A549 (cell line): ENCODE measurements around the gene UMODL1. TPM values are rescaled to one million over a fixed set of nuclear protein-coding genes. Genes with fewer than 3 reads are reported as not detected.

Experiments used
- ATAC-seq, 2 experiments: fragments of 200-7000 bp in 1 of 2; fragments of >200 bp in 1 of 2; cut with Nextera tagmentation in 1 of 2; cut with Tn5 transposase in 1 of 2; 3 replicates each; pipeline versions ENCODE4 v1.8.0 to v1.9.1; 2018 to 2020; ENCODE audit warnings: mild to moderate bottlenecking in 1 of 2, moderate library complexity in 1 of 2
- CTCF ChIA-PET: fragments of 300-600 bp; sonication (Branson Sonifier 250); formaldehyde crosslinking; extraction: SDS; loops from one replicate; lab custom pipeline; 2021; ENCODE audit warnings: antibody characterized with exemption, inconsistent platforms; lab: Yijun Ruan, JAX
- POLR2A ChIA-PET: fragments of 350-600 bp; formaldehyde crosslinking; extraction: SDS; loops from one replicate; lab custom pipeline; 2021; ENCODE audit warnings: antibody characterized with exemption, inconsistent platforms; lab: Yijun Ruan, JAX
- DNase-seq, 2 experiments: peaks; one replicate each; pipeline versions ENCODE4 v3.0.0 to v3.0.0-alpha.2; 2011 to 2016; ENCODE audit warnings: low read depth in 1 of 2, low spot score in 1 of 2
- FAIRE-seq: peaks from 2 replicates; lab custom pipeline; 2011; peaks lifted over from hg19 to GRCh38; lab: Jason Lieb, UNC
- H3K27ac ChIP-seq, 2 experiments: fragments of >200 bp; sonication (Bioruptor Twin); formaldehyde crosslinking; 3 replicates each; pipeline ENCODE4 v1.5.1; 2016 to 2017
- H3K4me1 ChIP-seq: fragments of >200 bp; sonication (Bioruptor Twin); formaldehyde crosslinking; 3 replicates; pipeline ENCODE4 v1.6.1; 2016
- H3K4me2 ChIP-seq: fragments of >200 bp; sonication (Bioruptor Twin); formaldehyde crosslinking; 3 replicates; pipeline ENCODE4 v1.6.1; 2016
- H3K4me3 ChIP-seq: fragments of >200 bp; sonication (Bioruptor Twin); formaldehyde crosslinking; 3 replicates; pipeline ENCODE4 v1.5.1; 2016
- H3K9me3 ChIP-seq: fragments of >200 bp; sonication (Bioruptor Twin); formaldehyde crosslinking; 3 replicates; pipeline ENCODE4 v1.6.1; 2016
- BHLHE40 ChIP-seq: IDR thresholded peaks from 2 replicates; pipeline ENCODE4 v1.6.1; 2012; ENCODE audit warnings: low read depth, low read length, inconsistent platforms
- CBX2 ChIP-seq: fragments of 200-600 bp; sonication (generic); IDR thresholded peaks from 2 replicates; pipeline ENCODE4 v1.6.1; 2016; ENCODE audit warnings: low read depth, mild to moderate bottlenecking, borderline replicate concordance
- CBX8 ChIP-seq: fragments of 200-600 bp; sonication (generic); IDR thresholded peaks from 2 replicates; pipeline ENCODE4 v1.6.1; 2016
- CHD2 ChIP-seq: fragments of 150-350 bp; IDR thresholded peaks from 2 replicates; pipeline ENCODE4 v1.6.1; 2014; ENCODE audit warnings: low read length; ENCODE audit not compliant: partially characterized antibody
- CHD4 ChIP-seq: fragments of 200-600 bp; sonication (generic); IDR thresholded peaks from 2 replicates; pipeline ENCODE4 v1.6.1; 2016; ENCODE audit warnings: antibody characterized with exemption, mild to moderate bottlenecking, borderline replicate concordance
- EHF ChIP-seq: fragments of 250-450 bp; sonication (Bioruptor Pico); IDR thresholded peaks from 2 replicates; pipeline ENCODE4 v1.5.0; 2020; ENCODE audit warnings: mild to moderate bottlenecking
- ESRRA ChIP-seq: fragments of 150-350 bp; IDR thresholded peaks from 2 replicates; pipeline ENCODE4 v1.6.1; 2014; ENCODE audit warnings: mild to moderate bottlenecking, low read length, borderline replicate concordance
- FOSL2 ChIP-seq, 2 experiments: fragments of 450-650 bp in 1 of 2; fragments of >200 bp in 1 of 2; sonication (Bioruptor Twin) in 1 of 2; formaldehyde crosslinking; IDR thresholded peaks; 2 replicates each; pipeline versions ENCODE4 v1.5.0 to v1.6.1; 2016 to 2020; ENCODE audit warnings: mild to moderate bottlenecking in 1 of 2, moderate library complexity in 1 of 2
- FOXS1 ChIP-seq: fragments of 250-450 bp; sonication (Bioruptor Pico); IDR thresholded peaks from 2 replicates; pipeline ENCODE4 v1.5.0; 2020; ENCODE audit warnings: mild to moderate bottlenecking, moderate library complexity
- HDAC2 ChIP-seq: fragments of 200-600 bp; sonication (generic); IDR thresholded peaks from 2 replicates; pipeline ENCODE4 v1.6.1; 2016
- HES2 ChIP-seq: fragments of >200 bp; sonication (Bioruptor Twin); formaldehyde crosslinking; IDR thresholded peaks from 2 replicates; pipeline ENCODE4 v1.6.1; 2016
- HEYL ChIP-seq: fragments of 250-450 bp; sonication (Bioruptor Pico); IDR thresholded peaks from 2 replicates; pipeline ENCODE4 v1.8.0; 2021; ENCODE audit warnings: mild to moderate bottlenecking, moderate library complexity
- HOXA7 ChIP-seq: fragments of 250-450 bp; sonication (Bioruptor Pico); IDR thresholded peaks from 2 replicates; pipeline ENCODE4 v1.5.0; 2020; ENCODE audit warnings: mild to moderate bottlenecking, moderate library complexity
- HOXB13 ChIP-seq: fragments of 250-450 bp; sonication (Bioruptor Pico); IDR thresholded peaks from 2 replicates; pipeline ENCODE4 v1.5.0; 2020; ENCODE audit warnings: low read depth, mild to moderate bottlenecking, moderate library complexity
- HOXB5 ChIP-seq: fragments of 250-450 bp; sonication (Bioruptor Pico); IDR thresholded peaks from 2 replicates; pipeline ENCODE4 v1.5.0; 2020; ENCODE audit warnings: mild to moderate bottlenecking, moderate library complexity
- KDM1A ChIP-seq: fragments of 200-600 bp; sonication (generic); IDR thresholded peaks from 2 replicates; pipeline ENCODE4 v1.6.1; 2016; ENCODE audit warnings: low read depth, mild to moderate bottlenecking
- MYC ChIP-seq: IDR thresholded peaks from 2 replicates; pipeline ENCODE4 v1.6.1; 2012; ENCODE audit warnings: mild to moderate bottlenecking, inconsistent platforms, low read length, improper control_type of control experiment, borderline replicate concordance
- NR3C1 ChIP-seq: fragments of >200 bp; sonication (Bioruptor Twin); formaldehyde crosslinking; IDR thresholded peaks from 3 replicates; pipeline ENCODE4 v1.6.1; 2017
- PBX3 ChIP-seq: IDR thresholded peaks from 2 replicates; pipeline ENCODE4 v1.6.1; 2012
- POLR2AphosphoS2 ChIP-seq: conservative IDR thresholded peaks from 2 replicates; pipeline ENCODE4 v1.6.1; 2012; ENCODE audit warnings: low read length, improper control_type of control experiment, inconsistent platforms
- RARB ChIP-seq: fragments of 250-450 bp; sonication (Bioruptor Pico); IDR thresholded peaks from 2 replicates; pipeline ENCODE4 v1.8.0; 2021; ENCODE audit warnings: mild to moderate bottlenecking, moderate library complexity
- RFX5 ChIP-seq: fragments of 450-650 bp; IDR thresholded peaks from 2 replicates; pipeline ENCODE4 v1.7.1; 2014; ENCODE audit warnings: antibody characterized with exemption, mild to moderate bottlenecking, moderate library complexity
- SMC3 ChIP-seq: fragments of >200 bp; sonication (Bioruptor Twin); formaldehyde crosslinking; IDR thresholded peaks from 3 replicates; pipeline ENCODE4 v1.6.1; 2018; ENCODE audit warnings: inconsistent platforms
- SREBF2 ChIP-seq: fragments of 450-650 bp; IDR thresholded peaks from 2 replicates; pipeline ENCODE4 v1.6.1; 2014; ENCODE audit warnings: mild to moderate bottlenecking, moderate library complexity
- TFCP2L1 ChIP-seq: fragments of 250-450 bp; sonication (Bioruptor Pico); IDR thresholded peaks from 2 replicates; pipeline ENCODE4 v1.5.0; 2021; ENCODE audit warnings: mild to moderate bottlenecking
- ZSCAN20 ChIP-seq: fragments of 250-450 bp; sonication (Bioruptor Pico); IDR thresholded peaks from 2 replicates; pipeline ENCODE4 v1.8.0; 2022; ENCODE audit warnings: mild to moderate bottlenecking, moderate library complexity
- WGBS: methylation state at CpG from one replicate; pipeline ENCODE4 v1.1.6; 2017; ENCODE audit errors: missing lambda C conversion rate; 5-methylcytosine and 5-hydroxymethylcytosine counted together
- polyA plus RNA-seq, 4 experiments: library from polyadenylated mRNA; depleted of rRNA in 3 of 4; stranded (reverse); fragments of >200 nt; fragmentation: RNase III in 1 of 4; extraction: RNeasy Plus Mini Kit Qiagen cat#74134 plus additional on column Dnase treatment in 1 of 4; gene quantifications; 2 replicates in 3 of 4; 3 replicates in 1 of 4; pipeline ENCODE4 v1.2.3, GENCODE V29; 2011 to 2017

The UMODL1 gene
- polyA plus RNA-seq, 2 of the 4 experiments (the other 2 are of a cell fraction) = not detected

GRCh38 chr21:42095581-42095980 lies 24.5 kb downstream of the UMODL1 start:
- no peak for TF ChIP-seq NR3C1
- TF ChIP-seq HOXB5 = no peak
- no peak for TF ChIP-seq HOXA7 (CRISPR knock-in tag)
- TF ChIP-seq ESRRA = no peak
- TF ChIP-seq RFX5 = no peak
- no peak for TF ChIP-seq CBX8
- TF ChIP-seq SMC3 = no peak
- TF ChIP-seq HDAC2 = no peak
- TF ChIP-seq CBX2 = no peak
- no peak for TF ChIP-seq KDM1A
- TF ChIP-seq CHD4 = no peak
- TF ChIP-seq FOXS1 (CRISPR knock-in tag) = no peak
- no peak for TF ChIP-seq MYC
- no peak for TF ChIP-seq CHD2
- TF ChIP-seq HES2 = no peak
- TF ChIP-seq BHLHE40 = no peak
- no peak for TF ChIP-seq POLR2AphosphoS2
- no peak for TF ChIP-seq FOSL2 (IDR thresholded peaks at IDR 0.05)
- TF ChIP-seq FOSL2 (CRISPR knock-in tag; IDR thresholded peaks at IDR 0.05) = no peak
- TF ChIP-seq HEYL (CRISPR knock-in tag) = no peak
- TF ChIP-seq ZSCAN20 (CRISPR knock-in tag) = no peak
- CTCF ChIA-PET = interaction anchor here (0.7 to 5.1 kb wide), 5 partner anchors 12 to 214 kb away, joined by 3 to 38 read pairs (median 4); no protein-coding TSS in a partner anchor
- no peak overlapping the region for H3K4me2 ChIP-seq
- 0 out of 3 replicates have a peak, but pooled peaks cover 3% of the 10 kb centered on the region for H3K9me3 ChIP-seq
- H3K4me3 ChIP-seq = no peak overlapping the region
- peaks cover 11% of the 10 kb centered on the region for H3K4me1 ChIP-seq
- WGBS = 84% methylated on average over 2 of the region's 2 CpGs
- H3K27ac ChIP-seq = no peak overlapping the region
- no peak for ATAC-seq
- FAIRE-seq = no peak
- POLR2A ChIA-PET = no interaction called here
- DNase-seq = no peak

GRCh38 chr21:42096566-42096965 lies 25.4 kb downstream of the UMODL1 start:
- ATAC-seq (no peak), DNase-seq (no peak), FAIRE-seq (no peak)
- peaks cover 11% of the 10 kb centered on the region for H3K4me1 ChIP-seq
- ChIA-PET POLR2A (no interaction called here), CTCF (interaction anchor here (1.5 to 5.1 kb wide), 2 partner anchors 11 to 58 kb away, joined by 4 to 38 read pairs; no protein-coding TSS in a partner anchor)
- H3K4me3 ChIP-seq = no peak overlapping the region
- H3K27ac ChIP-seq = peak overlapping the region; percentile 71 to 75; a peak in 5 of 6 replicates
- H3K4me2 ChIP-seq = no peak overlapping the region
- H3K9me3 ChIP-seq = 0 out of 3 replicates have a peak, but pooled peaks cover 3% of the 10 kb centered on the region
- WGBS = 83% methylated on average over 10 of the region's 10 CpGs
- no peak for TF ChIP-seq EHF (CRISPR knock-in tag)
- no peak for TF ChIP-seq ZSCAN20 (CRISPR knock-in tag)
- no peak for TF ChIP-seq BHLHE40
- no peak for TF ChIP-seq RARB (CRISPR knock-in tag)
- no peak for TF ChIP-seq RFX5
- TF ChIP-seq HOXB13 = no peak
- TF ChIP-seq TFCP2L1 (CRISPR knock-in tag) = no peak
- no peak for TF ChIP-seq MYC

GRCh38 chr21:42097274-42097673 lies 26.2 kb downstream of the UMODL1 start:
- Histone ChIP-seq H3K9me3 (0 out of 3 replicates have a peak, but pooled peaks cover 3% of the 10 kb centered on the region), H3K4me2 (peak overlapping the region; percentile 51), H3K27ac (peak overlapping the region; percentile 71 to 75), H3K4me1 (peaks cover 11% of the 10 kb centered on the region), H3K4me3 (no peak overlapping the region)
- CTCF ChIA-PET = interaction anchor here (1.8 to 5.1 kb wide), 2 partner anchors 10 to 20 kb away, joined by 8 to 38 read pairs; no protein-coding TSS in a partner anchor
- DNase-seq = no peak
- no peak for FAIRE-seq
- WGBS = 91% methylated on average over 3 of the region's 3 CpGs
- POLR2A ChIA-PET = interaction anchor here (0.6 to 1.0 kb wide), 2 partner anchors 11 to 290 kb away, joined by 3 read pairs; no protein-coding TSS in a partner anchor
- TF ChIP-seq PBX3 (no peak), RARB (CRISPR knock-in tag) (no peak), HOXA7 (CRISPR knock-in tag) (no peak), SREBF2 (no peak), CHD2 (no peak), ZSCAN20 (CRISPR knock-in tag) (no peak)
- TF ChIP-seq, all 56 proteins: peak for 0
- peak in 1 of 2 experiments; percentile 41; a peak in 2 of 6 replicates for ATAC-seq
